Measurements from ENCODE around the gene BASP1.

The BASP1 gene

DNA sequence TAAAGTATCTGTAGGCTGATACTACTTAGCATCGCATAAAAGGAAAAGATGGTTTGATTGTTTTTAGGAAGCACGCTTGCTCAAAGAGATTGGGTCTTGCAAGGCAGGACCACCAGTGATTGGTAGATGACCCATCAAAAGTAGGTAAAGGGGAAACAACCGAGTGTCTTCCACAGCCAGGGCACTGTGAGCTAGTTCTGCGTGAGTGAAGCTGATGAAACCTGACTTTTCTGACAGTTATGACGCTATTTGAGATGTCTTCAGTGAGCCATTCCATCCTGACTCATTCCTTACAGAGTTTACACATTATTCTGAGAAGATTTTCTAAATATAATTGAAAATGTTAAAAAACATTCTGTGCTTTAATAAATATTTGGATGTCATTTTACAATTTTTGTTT, 49.7 kb downstream of the BASP1 start:
- H3K4me3 ChIP-seq (replicated peaks; ENCODE audit: low read depth, low read length) = no peak overlapping the region
- no peak for TF ChIP-seq CTCF (IDR thresholded peaks at IDR 0.05; ENCODE audit: low read depth, low read length, missing control alignments)
- no peak for DNase-seq (ENCODE audit: extremely low read depth, low read depth)

DNA sequence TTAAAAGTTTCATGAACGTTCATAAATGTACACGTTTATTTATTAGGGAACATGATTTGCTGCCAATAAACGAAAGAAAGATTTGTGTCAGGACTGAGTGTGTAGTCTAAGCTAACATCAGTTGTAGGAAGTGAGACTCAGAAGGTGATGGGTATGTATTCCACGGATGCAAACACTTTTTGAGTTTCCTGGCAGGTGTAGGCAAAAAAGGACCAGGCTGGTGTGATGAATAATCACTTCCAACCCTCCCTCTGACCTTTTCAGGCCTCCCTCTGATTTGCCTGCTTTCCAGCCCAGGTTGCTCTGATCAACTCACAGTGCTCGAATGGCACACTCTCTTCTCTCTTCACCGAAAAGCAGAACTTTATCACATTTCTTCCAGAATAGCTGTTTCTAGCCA, 51.8 kb downstream of the BASP1 start:
- H3K4me3 ChIP-seq (replicated peaks; ENCODE audit: low read depth, low read length) = no peak overlapping the region
- no peak for DNase-seq (ENCODE audit: extremely low read depth, low read depth)
- TF ChIP-seq CTCF (IDR thresholded peaks at IDR 0.05; ENCODE audit: low read depth, low read length, missing control alignments) = no peak

GRCh38 chr5:17272111-17272510, 54.7 kb downstream of the BASP1 start:
- no peak for TF ChIP-seq CTCF (IDR thresholded peaks at IDR 0.05; ENCODE audit: low read depth, low read length, missing control alignments)
- no peak overlapping the region for H3K4me3 ChIP-seq (replicated peaks; ENCODE audit: low read depth, low read length)
- no peak for DNase-seq (ENCODE audit: extremely low read depth, low read depth)

DNA sequence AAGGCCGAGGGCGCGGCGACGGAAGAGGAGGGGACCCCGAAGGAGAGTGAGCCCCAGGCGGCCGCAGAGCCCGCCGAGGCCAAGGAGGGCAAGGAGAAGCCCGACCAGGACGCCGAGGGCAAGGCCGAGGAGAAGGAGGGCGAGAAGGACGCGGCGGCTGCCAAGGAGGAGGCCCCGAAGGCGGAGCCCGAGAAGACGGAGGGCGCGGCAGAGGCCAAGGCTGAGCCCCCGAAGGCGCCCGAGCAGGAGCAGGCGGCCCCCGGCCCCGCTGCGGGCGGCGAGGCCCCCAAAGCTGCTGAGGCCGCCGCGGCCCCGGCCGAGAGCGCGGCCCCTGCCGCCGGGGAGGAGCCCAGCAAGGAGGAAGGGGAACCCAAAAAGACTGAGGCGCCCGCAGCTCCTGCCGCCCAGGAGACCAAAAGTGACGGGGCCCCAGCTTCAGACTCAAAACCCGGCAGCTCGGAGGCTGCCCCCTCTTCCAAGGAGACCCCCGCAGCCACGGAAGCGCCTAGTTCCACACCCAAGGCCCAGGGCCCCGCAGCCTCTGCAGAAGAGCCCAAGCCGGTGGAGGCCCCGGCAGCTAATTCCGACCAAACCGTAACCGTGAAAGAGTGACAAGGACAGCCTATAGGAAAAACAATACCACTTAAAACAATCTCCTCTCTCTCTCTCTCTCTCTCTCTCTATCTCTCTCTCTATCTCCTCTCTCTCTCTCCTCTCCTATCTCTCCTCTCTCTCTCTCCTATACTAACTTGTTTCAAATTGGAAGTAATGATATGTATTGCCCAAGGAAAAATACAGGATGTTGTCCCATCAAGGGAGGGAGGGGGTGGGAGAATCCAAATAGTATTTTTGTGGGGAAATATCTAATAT, 58.1 kb downstream of the BASP1 start:
- TF ChIP-seq CTCF (IDR thresholded peaks at IDR 0.05; ENCODE audit: low read depth, low read length, missing control alignments) = no peak
- H3K4me3 ChIP-seq (replicated peaks; ENCODE audit: low read depth, low read length) = no peak overlapping the region
- no peak for DNase-seq (ENCODE audit: extremely low read depth, low read depth)

DNA sequence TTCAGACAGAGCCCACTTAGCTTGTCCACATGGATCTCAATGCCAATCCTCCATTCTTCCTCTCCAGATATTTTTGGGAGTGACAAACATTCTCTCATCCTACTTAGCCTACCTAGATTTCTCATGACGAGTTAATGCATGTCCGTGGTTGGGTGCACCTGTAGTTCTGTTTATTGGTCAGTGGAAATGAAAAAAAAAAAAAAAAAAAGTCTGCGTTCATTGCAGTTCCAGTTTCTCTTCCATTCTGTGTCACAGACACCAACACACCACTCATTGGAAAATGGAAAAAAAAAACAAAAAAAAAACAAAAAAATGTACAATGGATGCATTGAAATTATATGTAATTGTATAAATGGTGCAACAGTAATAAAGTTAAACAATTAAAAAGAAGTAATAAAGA, 59.0 kb downstream of the BASP1 start:
- H3K4me3 ChIP-seq (replicated peaks; ENCODE audit: low read depth, low read length) = no peak overlapping the region
- no peak for TF ChIP-seq CTCF (IDR thresholded peaks at IDR 0.05; ENCODE audit: low read depth, low read length, missing control alignments)
- DNase-seq (ENCODE audit: extremely low read depth, low read depth) = no peak

DNA sequence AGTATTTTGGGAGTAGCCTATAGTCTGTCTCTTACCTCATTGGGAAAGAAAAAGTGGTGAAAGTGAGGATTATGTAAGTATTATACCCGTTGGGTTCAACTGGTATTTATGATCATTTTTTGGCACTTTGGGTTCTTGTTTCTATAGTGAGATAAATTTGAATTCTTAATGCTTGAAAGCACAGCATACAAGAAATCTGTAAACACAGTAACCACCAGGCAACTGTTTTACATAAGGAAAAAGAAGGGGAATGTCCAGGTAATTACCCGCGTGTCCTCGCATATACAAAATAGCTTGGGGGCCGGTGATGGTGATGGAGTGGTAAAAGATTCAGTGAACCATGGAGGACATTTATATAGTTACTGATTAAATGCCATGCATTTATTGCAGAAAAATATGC, 60.5 kb downstream of the BASP1 start:
- TF ChIP-seq CTCF (IDR thresholded peaks at IDR 0.05; ENCODE audit: low read depth, low read length, missing control alignments) = no peak
- no peak overlapping the region for H3K4me3 ChIP-seq (replicated peaks; ENCODE audit: low read depth, low read length)
- DNase-seq (ENCODE audit: extremely low read depth, low read depth) = no peak

DNA sequence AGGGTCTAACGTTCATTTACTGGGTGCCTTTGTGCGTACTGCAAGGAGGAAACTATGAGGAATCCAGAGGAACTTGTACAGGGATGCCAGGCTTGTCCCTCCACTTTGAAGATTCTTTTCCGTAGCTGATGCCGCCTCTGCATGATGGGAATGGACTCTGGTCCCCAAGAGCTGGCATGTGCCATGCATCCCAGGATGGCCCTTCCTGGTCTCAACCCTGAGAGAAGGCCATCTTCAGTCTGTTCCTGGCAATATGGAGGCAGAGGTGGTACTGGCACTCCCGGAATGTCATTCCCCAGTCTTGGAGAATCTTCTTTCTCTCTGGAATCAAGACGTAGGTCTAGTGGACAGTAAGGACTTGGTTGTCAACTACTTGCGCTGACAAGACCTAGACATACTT, 61.5 kb downstream of the BASP1 start:
- DNase-seq (ENCODE audit: extremely low read depth, low read depth) = no peak
- no peak overlapping the region for H3K4me3 ChIP-seq (replicated peaks; ENCODE audit: low read depth, low read length)
- TF ChIP-seq CTCF (IDR thresholded peaks at IDR 0.05; ENCODE audit: low read depth, low read length, missing control alignments) = no peak
